Activated naive CD8-positive, alpha-beta T cell treated with anti-CD3 and anti-CD28 coated beads, Interleukin-2, amount 50 U/mL, for 24 hours (primary cell): Measurements from ENCODE around the gene LAT.

ENCODE experiments used
- ATAC-seq: fragments of 150-1000 bp; cut with Tn5 transposase; one replicate; pipeline ENCODE4 v1.10.0; 2021
- DNase-seq: peaks from one replicate; pipeline ENCODE4 v3.0.0; 2021
- H3K27ac Mint-ChIP-seq: one replicate; pipeline ENCODE4 v1.8.0; 2021; ENCODE audit warnings: mild to moderate bottlenecking, mixed read lengths
- H3K27me3 Mint-ChIP-seq: one replicate; pipeline ENCODE4 v1.8.0; 2021; ENCODE audit warnings: mixed read lengths
- H3K36me3 Mint-ChIP-seq: one replicate; pipeline ENCODE4 v1.8.0; 2021; ENCODE audit warnings: low read depth, mixed read lengths
- H3K4me1 Mint-ChIP-seq: one replicate; pipeline ENCODE4 v1.8.0; 2021; ENCODE audit warnings: mixed read lengths
- H3K4me3 Mint-ChIP-seq: one replicate; pipeline ENCODE4 v1.8.0; 2021; ENCODE audit warnings: mild to moderate bottlenecking, moderate library complexity, mixed read lengths
- H3K9me3 Mint-ChIP-seq: one replicate; pipeline ENCODE4 v1.8.0; 2021; ENCODE audit warnings: mixed read lengths

Gene LAT

DNA sequence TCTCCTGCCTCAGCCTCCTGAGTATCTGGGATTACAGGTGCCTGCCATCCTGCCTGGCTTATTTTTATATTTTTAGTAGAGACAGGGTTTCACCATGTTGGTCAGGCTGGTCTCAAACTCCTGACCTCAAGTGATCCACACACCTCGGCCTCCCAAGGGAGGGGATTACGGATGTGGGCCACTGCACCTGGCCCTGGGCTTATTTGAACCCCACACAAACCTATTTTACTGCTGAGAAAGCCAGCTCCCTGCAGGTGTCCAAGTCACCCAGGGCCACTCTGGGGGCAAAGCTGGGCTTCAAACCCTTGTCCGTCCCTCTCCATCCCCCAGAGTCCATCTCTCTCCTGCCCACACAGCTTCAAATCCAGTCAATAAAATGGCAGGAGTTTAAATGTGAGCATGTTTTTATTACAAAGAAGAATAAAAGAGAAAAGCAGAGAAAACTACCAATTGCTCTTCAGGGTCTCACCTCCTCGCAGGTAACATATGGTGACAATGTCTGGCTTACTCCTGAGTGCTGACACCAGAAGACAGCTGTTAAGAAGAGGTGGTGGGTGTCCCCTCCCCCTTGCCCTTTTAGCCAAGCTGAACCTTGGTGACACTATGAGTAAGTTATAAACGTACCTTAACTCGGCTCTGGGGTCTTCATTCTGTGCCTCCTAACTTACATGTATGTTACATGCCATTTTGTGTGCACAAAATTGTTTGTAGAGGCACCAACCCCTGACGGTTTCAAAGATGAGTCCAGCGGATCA, 45.4 kb downstream of the LAT start:
- Mint-ChIP-seq H3K4me3 (no peak overlapping the region), H3K27ac (no peak overlapping the region), H3K36me3 (no peaks in the 10 kb centered on the region), H3K9me3 (no peaks in the 10 kb centered on the region), H3K27me3 (no peaks in the 10 kb centered on the region), H3K4me1 (peaks cover 47% of the 10 kb centered on the region)
- DNase-seq (no peak), ATAC-seq (no peak)
